Measurements from ENCODE around the gene A1BG. TPM values are rescaled to one million over a fixed set of nuclear protein-coding genes. Genes with fewer than 3 reads are reported as not detected.

Gene A1BG
- total and polyA plus RNA-seq, 2 of the 13 experiments (the other 11 are each of a cell fraction or from before 2014, with no cell fraction given): 14.7 to 41.4 TPM

- TF ChIP-seq CBX5 (CRISPR knock-in tag; IDR thresholded peaks at IDR 0.05; ENCODE audit: borderline replicate concordance) (0 out of 2 replicates have a peak, but pooled peaks have one; percentile 62), ZNF644 (CRISPR knock-in tag; IDR thresholded peaks at IDR 0.05; ENCODE audit: low read depth) (no peak), ZNF577 (CRISPR knock-in tag; IDR thresholded peaks at IDR 0.05; ENCODE audit: borderline replicate concordance, low read depth) (0 out of 2 replicates have a peak, but pooled peaks have one; percentile 17), ZBTB42 (CRISPR knock-in tag; IDR thresholded peaks at IDR 0.05) (no peak), HOMEZ (CRISPR knock-in tag; IDR thresholded peaks at IDR 0.05; ENCODE audit: low read depth) (no peak; the same call in 1 of the 2 replicates), FOXA1 (IDR thresholded peaks at IDR 0.05) (no peak), FOXA1 (CRISPR knock-in tag; IDR thresholded peaks at IDR 0.05) (no peak; the same call in 1 of the 2 replicates), SOX6 (IDR thresholded peaks at IDR 0.05) (no peak), SOX6 (CRISPR knock-in tag; IDR thresholded peaks at IDR 0.05) (peak; percentile 46), SRY (CRISPR knock-in tag; IDR thresholded peaks at IDR 0.05) (no peak; the same call in 1 of the 2 replicates), MAFF (IDR thresholded peaks at IDR 0.05; ENCODE audit: low read depth, low read length) (peak; percentile 22; the same call in 1 of the 2 replicates), RFX5 (IDR thresholded peaks at IDR 0.05; ENCODE audit: low read depth, low read length) (0 out of 2 replicates have a peak, but pooled peaks have one; percentile 29), ZNF329 (CRISPR knock-in tag; IDR thresholded peaks at IDR 0.05; ENCODE audit: low read depth) (no peak), ZNF260 (CRISPR knock-in tag; IDR thresholded peaks at IDR 0.05; ENCODE audit: borderline replicate concordance, low read depth) (no peak), ZBTB33 (CRISPR knock-in tag; IDR thresholded peaks at IDR 0.05) (no peak), ZNF143 (CRISPR knock-in tag; IDR thresholded peaks at IDR 0.05) (peak; percentile 77), ZFAT (CRISPR knock-in tag; conservative IDR thresholded peaks at IDR 0.05) (no peak), YEATS4 (CRISPR knock-in tag; IDR thresholded peaks at IDR 0.05; ENCODE audit: borderline replicate concordance) (peak; percentile 95), PRDM10 (CRISPR knock-in tag; IDR thresholded peaks at IDR 0.05; ENCODE audit: low read depth) (no peak; the same call in 1 of the 2 replicates), ASH2L (IDR thresholded peaks at IDR 0.05; ENCODE audit: insufficient read length, low read depth, low read length) (peak; percentile 80), SRSF1 (optimal IDR thresholded peaks at IDR 0.05; ENCODE audit: low read depth, low read length) (peak; percentile 57), FOXO4 (CRISPR knock-in tag; conservative IDR thresholded peaks at IDR 0.05) (no peak)
These were observed 33.5 kb upstream of the A1BG start, which contains the start of gene RPS5 (continued) for GRCh38 chr19:58386576-58387337.
